Measurements from ENCODE around the gene CDK14. TPM values are rescaled to one million over a fixed set of nuclear protein-coding genes. Genes with fewer than 3 reads are reported as not detected.

CDK14 gene
- total RNA-seq, 2 experiments from 2014 or later = 0.05 to 0.27 TPM

DNA sequence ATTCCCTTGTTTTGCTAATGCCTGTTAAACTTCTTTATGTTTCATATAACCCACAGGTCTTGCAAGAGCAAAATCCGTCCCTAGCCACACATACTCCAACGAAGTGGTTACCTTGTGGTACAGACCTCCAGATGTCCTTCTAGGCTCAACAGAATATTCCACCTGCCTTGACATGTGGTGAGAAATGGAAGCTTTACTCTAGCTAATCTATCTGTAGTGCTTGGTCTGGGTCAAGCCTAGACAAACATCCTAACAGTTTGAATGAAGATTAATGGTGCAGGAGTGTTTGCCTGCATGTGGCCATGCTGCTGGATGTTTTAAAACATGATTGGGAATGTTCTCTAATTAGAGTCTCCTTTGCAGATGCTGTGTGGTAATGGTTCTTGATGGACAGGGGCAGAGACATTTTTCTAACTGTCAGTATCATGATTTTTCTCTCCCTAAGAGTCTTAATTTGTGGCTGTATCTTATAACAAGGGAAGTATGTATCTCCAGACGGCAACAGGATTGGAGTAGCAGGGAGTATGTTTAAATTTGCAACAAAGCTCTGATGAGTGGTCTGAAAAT, 359.6 kb downstream of the CDK14 start:
- ATAC-seq (no peak), DNase-seq (no peak)
- no peaks in the 10 kb centered on the region for H3K36me3 Mint-ChIP-seq (ENCODE audit: low read depth)
- no peaks in the 10 kb centered on the region for H3K4me1 Mint-ChIP-seq (ENCODE audit: low read depth)
- no peak overlapping the region for H3K4me3 Mint-ChIP-seq
- intact Hi-C loops (cut with micrococcal nuclease) = no loop called here
- no peak for TF ChIP-seq CTCF (IDR thresholded peaks at IDR 0.05)
- H3K27ac Mint-ChIP-seq = no peak overlapping the region
- ChIA-PET POLR2A (no interaction called here), CTCF (no interaction called here)
- H3K9me3 Mint-ChIP-seq = no peaks in the 10 kb centered on the region
- H3K27me3 Mint-ChIP-seq = no peaks in the 10 kb centered on the region

DNA sequence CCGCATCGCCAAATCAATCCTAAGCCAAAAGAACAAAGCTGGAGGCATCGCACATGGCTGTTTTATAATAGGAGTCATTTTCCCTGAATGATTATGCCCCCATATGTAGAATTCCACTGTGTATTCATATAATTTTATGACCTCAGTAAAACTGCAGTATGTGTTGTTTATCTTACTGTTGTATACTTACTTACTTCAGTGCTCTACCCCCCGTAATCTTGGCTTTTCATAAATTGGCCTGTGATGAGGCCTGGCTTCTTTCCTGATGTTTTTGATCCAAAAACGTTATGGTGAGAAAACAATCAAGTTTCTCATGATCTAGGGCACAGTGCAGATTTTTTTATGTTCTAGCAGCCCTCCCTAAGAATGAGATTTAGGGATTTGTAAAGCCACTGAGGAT, 361.8 kb downstream of the CDK14 start:
- CTCF ChIA-PET = no interaction called here
- H3K27ac Mint-ChIP-seq = no peak overlapping the region

GRCh38 chr7:90958647-90959046, 362.5 kb downstream of the CDK14 start:
- Mint-ChIP-seq H3K4me1 (ENCODE audit: low read depth) (no peaks in the 10 kb centered on the region), H3K4me3 (no peak overlapping the region), H3K9me3 (no peaks in the 10 kb centered on the region), H3K27ac (no peak overlapping the region), H3K27me3 (no peaks in the 10 kb centered on the region), H3K36me3 (ENCODE audit: low read depth) (no peaks in the 10 kb centered on the region)
- no peak for ATAC-seq
- intact Hi-C loops (cut with micrococcal nuclease) = no loop called here
- no peak for DNase-seq
- TF ChIP-seq CTCF (IDR thresholded peaks at IDR 0.05) = no peak
- CTCF ChIA-PET = no interaction called here
- POLR2A ChIA-PET = no interaction called here

More for the DNA sequence above, 361.8 kb downstream of the CDK14 start:
- ATAC-seq (no peak), DNase-seq (no peak)
- POLR2A ChIA-PET = no interaction called here
- intact Hi-C loops (cut with micrococcal nuclease) = no loop called here
- no peaks in the 10 kb centered on the region for H3K9me3 Mint-ChIP-seq
- no peaks in the 10 kb centered on the region for H3K27me3 Mint-ChIP-seq
- H3K4me3 Mint-ChIP-seq = no peak overlapping the region
- H3K4me1 Mint-ChIP-seq (ENCODE audit: low read depth) = no peaks in the 10 kb centered on the region
- H3K36me3 Mint-ChIP-seq (ENCODE audit: low read depth) = no peaks in the 10 kb centered on the region
- no peak for TF ChIP-seq CTCF (IDR thresholded peaks at IDR 0.05)

DNA sequence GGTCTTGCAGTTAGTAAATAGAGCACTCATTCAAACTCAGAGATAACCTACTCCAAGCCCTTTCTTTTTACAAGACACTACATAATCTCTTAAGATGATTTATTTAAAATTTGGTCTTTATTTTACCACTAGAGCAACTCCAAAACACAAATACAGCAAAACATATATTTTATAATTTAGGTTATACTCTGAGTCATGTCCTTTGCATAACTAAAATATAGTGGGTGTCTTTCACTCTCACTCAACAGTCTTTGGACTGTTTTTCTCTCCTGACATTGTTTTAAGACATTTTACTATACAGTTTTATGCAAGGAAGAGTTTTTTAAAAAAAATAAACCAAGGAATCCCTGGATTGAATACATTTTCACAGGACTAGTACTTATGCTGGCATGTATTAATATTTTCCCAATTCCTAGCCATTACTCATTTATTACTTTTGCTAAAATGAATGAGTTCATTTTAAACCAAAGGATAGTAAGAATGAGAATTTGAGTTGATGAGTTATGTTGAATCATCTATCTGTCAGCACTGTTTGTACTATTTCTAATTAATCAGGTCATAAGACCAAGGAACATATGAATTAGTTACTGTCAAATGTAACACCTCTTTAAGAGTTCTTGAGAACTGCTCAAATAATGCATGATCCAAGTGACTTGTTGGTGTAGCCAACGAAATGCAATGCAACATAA, 365.1 kb downstream of the CDK14 start:
- ChIA-PET CTCF (no interaction called here), POLR2A (no interaction called here)
- no peaks in the 10 kb centered on the region for H3K27me3 Mint-ChIP-seq
- H3K4me1 Mint-ChIP-seq (ENCODE audit: low read depth) = no peaks in the 10 kb centered on the region
- H3K4me3 Mint-ChIP-seq = no peak overlapping the region
- intact Hi-C loops (cut with micrococcal nuclease) = no loop called here
- no peaks in the 10 kb centered on the region for H3K9me3 Mint-ChIP-seq
- no peaks in the 10 kb centered on the region for H3K36me3 Mint-ChIP-seq (ENCODE audit: low read depth)
- no peak for TF ChIP-seq CTCF (IDR thresholded peaks at IDR 0.05)
- DNase-seq = no peak
- H3K27ac Mint-ChIP-seq = no peak overlapping the region
- no peak for ATAC-seq

DNA sequence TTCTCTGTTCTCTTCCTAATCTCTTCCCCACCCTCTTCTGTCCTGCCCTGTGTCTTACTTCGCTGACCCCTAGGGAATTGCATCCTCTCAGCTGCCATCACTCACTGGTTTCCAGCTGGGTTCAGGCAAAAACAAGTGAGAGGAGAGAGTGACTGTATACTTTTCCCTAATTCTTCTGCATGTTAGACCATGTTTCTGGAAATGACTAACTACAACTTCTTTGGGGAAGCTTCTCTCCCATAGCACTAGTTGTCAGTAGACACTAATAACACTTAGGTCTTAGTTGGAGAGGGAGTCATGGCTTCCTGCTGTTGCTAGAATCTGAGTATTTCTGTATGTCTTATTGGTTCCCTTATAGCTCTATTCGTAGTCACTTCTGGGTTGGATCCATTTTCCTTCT, 369.1 kb downstream of the CDK14 start:
- intact Hi-C loops (cut with micrococcal nuclease) = no loop called here
- ChIA-PET CTCF (no interaction called here), POLR2A (no interaction called here)
- Mint-ChIP-seq H3K27me3 (no peaks in the 10 kb centered on the region), H3K9me3 (no peaks in the 10 kb centered on the region), H3K4me1 (ENCODE audit: low read depth) (no peaks in the 10 kb centered on the region), H3K4me3 (no peak overlapping the region), H3K27ac (no peak overlapping the region), H3K36me3 (ENCODE audit: low read depth) (no peaks in the 10 kb centered on the region)
- DNase-seq = no peak
- no peak for ATAC-seq
- TF ChIP-seq CTCF (IDR thresholded peaks at IDR 0.05) = no peak
